ENCODE results near the gene MTG1. TPM values are rescaled to one million over a fixed set of nuclear protein-coding genes. Genes with fewer than 3 reads are reported as not detected.

Gene MTG1
- polyA plus RNA-seq, 3 donors, result 13.0 to 45.8 (median 17.1) TPM

DNA sequence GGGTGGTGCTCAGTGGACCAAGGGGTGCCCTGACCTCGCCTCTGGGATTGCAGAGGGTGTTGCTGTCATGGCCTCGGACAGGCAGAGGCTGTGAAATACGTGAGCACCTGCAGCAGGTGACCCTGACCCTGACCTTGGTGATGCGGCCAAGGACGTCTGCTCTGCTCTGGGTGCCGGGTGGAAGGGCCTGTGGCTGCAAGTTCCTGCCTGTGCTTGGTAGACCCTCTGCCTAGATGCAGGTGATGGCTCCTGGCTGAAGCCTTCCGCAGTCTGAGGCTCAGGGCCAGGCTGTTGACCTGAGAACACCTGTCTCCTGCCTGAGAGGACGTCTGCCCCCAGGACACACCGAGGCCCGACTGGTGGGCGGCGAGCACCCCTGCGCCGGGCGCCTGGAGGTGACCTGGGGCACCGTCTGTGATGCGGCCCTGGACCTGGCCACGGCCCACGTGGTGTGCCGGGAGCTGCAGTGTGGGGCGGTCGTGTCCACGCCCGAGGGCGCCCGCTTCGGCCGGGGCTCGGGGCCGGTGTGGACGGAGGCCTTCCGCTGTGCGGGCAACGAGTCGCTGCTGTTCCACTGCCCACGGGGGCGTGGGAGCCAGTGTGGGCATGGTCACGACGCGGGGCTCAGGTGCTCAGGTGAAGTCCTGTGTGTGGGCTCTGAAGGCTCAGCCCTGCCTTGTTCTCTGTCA is 64.2 kb downstream of the MTG1 start:
- H4K20me1 ChIP-seq (ENCODE audit: insufficient read depth, low read length), result no peaks in the 10 kb centered on the region
- Mint-ChIP-seq H3K4me1 (no peaks in the 10 kb centered on the region), H3K36me3 (no peaks in the 10 kb centered on the region), H3K27me3 (ENCODE audit: low read depth in 3 of 3) (peaks cover 0 to 4% (median 3%) of the 10 kb centered on the region in 3 donors), H3K4me3 (no peak overlapping the region), H3K9me3 (peaks cover 0 to 10% (median 5%) of the 10 kb centered on the region in 7 donors), H3K27ac (no peak overlapping the region)
- no peaks in the 10 kb centered on the region for H3K36me3 ChIP-seq (replicated peaks in 1 of 2; ENCODE audit: control insufficient read depth in 1 of 2, insufficient read depth in 2 of 2, low read length in 2 of 2)
- no peak overlapping the region for H3K9ac ChIP-seq (ENCODE audit: insufficient read depth, low read length, poor library complexity, severe bottlenecking)
- no peaks in the 10 kb centered on the region for H3K79me2 ChIP-seq (ENCODE audit: insufficient read depth, low read length)
- H3K4me1 ChIP-seq (ENCODE audit: control insufficient read depth in 1 of 2, insufficient read depth in 2 of 2, low read length in 2 of 2), result no peaks in the 10 kb centered on the region
- H2AFZ ChIP-seq (ENCODE audit: insufficient read depth, low read depth, low read length, poor library complexity, severe bottlenecking), result no peak overlapping the region
- 95% methylated on average over 38 of the region's 40 CpGs for WGBS (ENCODE audit: insufficient coverage)
- no peak for DNase-seq
- no peaks in the 10 kb centered on the region for H3K27me3 ChIP-seq (ENCODE audit: control insufficient read depth in 2 of 2, insufficient read depth in 2 of 2, low read length in 2 of 2)
- TF ChIP-seq, protein P1, sequence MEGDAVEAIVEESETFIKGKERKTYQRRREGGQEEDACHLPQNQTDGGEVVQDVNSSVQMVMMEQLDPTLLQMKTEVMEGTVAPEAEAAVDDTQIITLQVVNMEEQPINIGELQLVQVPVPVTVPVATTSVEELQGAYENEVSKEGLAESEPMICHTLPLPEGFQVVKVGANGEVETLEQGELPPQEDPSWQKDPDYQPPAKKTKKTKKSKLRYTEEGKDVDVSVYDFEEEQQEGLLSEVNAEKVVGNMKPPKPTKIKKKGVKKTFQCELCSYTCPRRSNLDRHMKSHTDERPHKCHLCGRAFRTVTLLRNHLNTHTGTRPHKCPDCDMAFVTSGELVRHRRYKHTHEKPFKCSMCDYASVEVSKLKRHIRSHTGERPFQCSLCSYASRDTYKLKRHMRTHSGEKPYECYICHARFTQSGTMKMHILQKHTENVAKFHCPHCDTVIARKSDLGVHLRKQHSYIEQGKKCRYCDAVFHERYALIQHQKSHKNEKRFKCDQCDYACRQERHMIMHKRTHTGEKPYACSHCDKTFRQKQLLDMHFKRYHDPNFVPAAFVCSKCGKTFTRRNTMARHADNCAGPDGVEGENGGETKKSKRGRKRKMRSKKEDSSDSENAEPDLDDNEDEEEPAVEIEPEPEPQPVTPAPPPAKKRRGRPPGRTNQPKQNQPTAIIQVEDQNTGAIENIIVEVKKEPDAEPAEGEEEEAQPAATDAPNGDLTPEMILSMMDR (IDR thresholded peaks at IDR 0.05), result no peak
- no peak overlapping the region for H3K27ac ChIP-seq (ENCODE audit: low read depth in 1 of 2, low read length in 2 of 2)
- peaks cover 0 to 3% of the 10 kb centered on the region in 2 donors for H3K9me3 ChIP-seq (replicated peaks in 1 of 2; ENCODE audit: control insufficient read depth in 1 of 2, insufficient read depth in 1 of 2, low read length in 2 of 2)
- no peak overlapping the region for H3K4me2 ChIP-seq (replicated peaks; ENCODE audit: extremely low read depth, low read length, poor library complexity, severe bottlenecking)
- H3K4me3 ChIP-seq (replicated peaks in 1 of 3; ENCODE audit: low read depth in 2 of 3, low read length in 3 of 3), result no peak overlapping the region
- intact Hi-C loops (cut with micrococcal nuclease), result no loop called here

DNA sequence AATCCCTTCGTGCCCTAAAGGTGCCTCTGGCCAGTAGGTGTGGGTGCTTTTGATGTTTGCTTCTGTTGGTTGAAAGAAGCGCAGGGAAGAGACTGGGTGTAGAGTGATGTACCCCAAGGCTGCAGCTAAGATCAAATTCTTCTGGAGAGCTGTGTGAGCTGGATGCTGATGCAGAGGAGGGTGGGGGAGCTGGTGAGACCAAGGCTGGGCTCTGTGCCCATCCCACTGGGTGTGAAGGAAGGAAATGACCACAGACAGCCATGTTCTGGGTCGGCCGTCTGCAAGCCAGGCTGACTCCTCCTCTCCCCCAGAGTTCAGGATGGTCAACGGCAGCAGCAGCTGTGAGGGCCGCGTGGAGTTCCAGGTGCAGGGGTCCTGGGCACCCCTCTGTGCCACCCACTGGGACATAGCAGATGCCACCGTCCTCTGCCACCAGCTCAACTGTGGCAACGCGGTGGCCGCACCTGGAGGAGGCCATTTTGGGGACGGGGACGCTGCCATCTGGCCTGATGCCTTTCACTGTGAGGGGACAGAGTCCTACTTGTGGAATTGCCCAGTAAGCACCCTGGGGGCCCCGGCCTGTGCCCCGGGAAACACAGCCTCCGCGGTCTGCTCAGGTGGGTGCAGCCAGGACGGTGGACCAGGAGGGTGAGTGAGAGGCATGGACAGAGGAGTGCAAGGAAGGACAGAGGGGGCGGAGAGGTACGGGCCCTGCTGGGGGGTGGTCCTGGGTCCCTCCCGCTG is 64.9 kb downstream of the MTG1 start:
- H3K4me2 ChIP-seq (replicated peaks; ENCODE audit: extremely low read depth, low read length, poor library complexity, severe bottlenecking), result no peak overlapping the region
- no peak overlapping the region for H3K4me3 ChIP-seq (replicated peaks in 1 of 3; ENCODE audit: low read depth in 2 of 3, low read length in 3 of 3)
- H3K4me3 Mint-ChIP-seq, result no peak overlapping the region
- no peak overlapping the region for H3K9ac ChIP-seq (ENCODE audit: insufficient read depth, low read length, poor library complexity, severe bottlenecking)
- no peak overlapping the region for H2AFZ ChIP-seq (ENCODE audit: insufficient read depth, low read depth, low read length, poor library complexity, severe bottlenecking)
- H3K79me2 ChIP-seq (ENCODE audit: insufficient read depth, low read length), result no peaks in the 10 kb centered on the region
- no peak for DNase-seq
- H3K36me3 ChIP-seq (replicated peaks in 1 of 2; ENCODE audit: control insufficient read depth in 1 of 2, insufficient read depth in 2 of 2, low read length in 2 of 2), result no peaks in the 10 kb centered on the region
- no peak overlapping the region for H3K27ac Mint-ChIP-seq
- no peaks in the 10 kb centered on the region for H4K20me1 ChIP-seq (ENCODE audit: insufficient read depth, low read length)
- H3K4me1 ChIP-seq (ENCODE audit: control insufficient read depth in 1 of 2, insufficient read depth in 2 of 2, low read length in 2 of 2), result no peaks in the 10 kb centered on the region
- no peaks in the 10 kb centered on the region for H3K27me3 ChIP-seq (ENCODE audit: control insufficient read depth in 2 of 2, insufficient read depth in 2 of 2, low read length in 2 of 2)
- no peaks in the 10 kb centered on the region for H3K36me3 Mint-ChIP-seq
- intact Hi-C loops (cut with micrococcal nuclease), result no loop called here
- H3K9me3 ChIP-seq (replicated peaks in 1 of 2; ENCODE audit: control insufficient read depth in 1 of 2, insufficient read depth in 1 of 2, low read length in 2 of 2), result peaks cover 0 to 3% of the 10 kb centered on the region in 2 donors
- H3K9me3 Mint-ChIP-seq, result peaks cover 0 to 10% (median 5%) of the 10 kb centered on the region in 7 donors
- H3K4me1 Mint-ChIP-seq, result no peaks in the 10 kb centered on the region
- no peak overlapping the region for H3K27ac ChIP-seq (ENCODE audit: low read depth in 1 of 2, low read length in 2 of 2)
- peaks cover 0 to 3% (median 3%) of the 10 kb centered on the region in 3 donors for H3K27me3 Mint-ChIP-seq (ENCODE audit: low read depth in 3 of 3)
- WGBS (ENCODE audit: insufficient coverage), result 83% methylated on average over 21 of the region's 21 CpGs
- TF ChIP-seq, protein P1 (IDR thresholded peaks at IDR 0.05), result no peak

Measured in CD14-positive monocyte (primary cell).